ENCODE results near the gene USE1.
"Not testable (repeated sequence)": the region's sequence is repeated elsewhere in the genome, so short reads cannot be mapped to it uniquely, and the experiment has no call there.

Gene USE1

GRCh38 chr19:17215127-17215971, at the start of gene USE1:
Gene USE1 (plus strand): TSS chr19:17215357. CDS start chr19:17215406, 49 bp downstream.
- DNase-seq (ENCODE audit: low read depth in 2 of 2, low spot score in 1 of 2): peak; percentile 71 to 73

- DNase-seq (ENCODE audit: low read depth in 2 of 2, low spot score in 1 of 2): no peak
Observed at GRCh38 chr19:17165715-17166114, 49.4 kb upstream of the USE1 start.

GRCh38 chr19:17170538-17171297, 44.4 kb upstream of the USE1 start:
- DNase-seq (ENCODE audit: low read depth in 2 of 2, low spot score in 1 of 2): no peak

GRCh38 chr19:17171874-17172273, 43.3 kb upstream of the USE1 start:
- no peak for DNase-seq (ENCODE audit: low read depth in 2 of 2, low spot score in 1 of 2)

- DNase-seq (ENCODE audit: low read depth in 2 of 2, low spot score in 1 of 2): no peak
Observed at GRCh38 chr19:17172624-17173345, 42.4 kb upstream of the USE1 start.

GRCh38 chr19:17178291-17178690, 36.9 kb upstream of the USE1 start:
- no peak for DNase-seq (ENCODE audit: low read depth in 2 of 2, low spot score in 1 of 2)

GRCh38 chr19:17180997-17181702, 34.0 kb upstream of the USE1 start:
- DNase-seq (ENCODE audit: low read depth in 2 of 2, low spot score in 1 of 2): no peak

- DNase-seq (ENCODE audit: low read depth in 2 of 2, low spot score in 1 of 2): no peak
Observed at GRCh38 chr19:17183271-17183761, 31.8 kb upstream of the USE1 start.

GRCh38 chr19:17183858-17184321, 31.3 kb upstream of the USE1 start:
- DNase-seq (ENCODE audit: low read depth in 2 of 2, low spot score in 1 of 2): no peak

- peak; percentile 33 to 37 for DNase-seq (ENCODE audit: low read depth in 2 of 2, low spot score in 1 of 2)
Observed at GRCh38 chr19:17184371-17184841, 30.8 kb upstream of the USE1 start.

GRCh38 chr19:17185590-17185989, 29.6 kb upstream of the USE1 start:
- DNase-seq (ENCODE audit: low read depth in 2 of 2, low spot score in 1 of 2): no peak

- not testable (repeated sequence) for DNase-seq (ENCODE audit: low read depth in 2 of 2, low spot score in 1 of 2)
Observed at GRCh38 chr19:17191736-17192135, 23.4 kb upstream of the USE1 start.

GRCh38 chr19:17192751-17193150, 22.4 kb upstream of the USE1 start:
- no peak for DNase-seq (ENCODE audit: low read depth in 2 of 2, low spot score in 1 of 2)

GRCh38 chr19:17194608-17195007, 20.5 kb upstream of the USE1 start:
- no peak for DNase-seq (ENCODE audit: low read depth in 2 of 2, low spot score in 1 of 2)

- no peak for DNase-seq (ENCODE audit: low read depth in 2 of 2, low spot score in 1 of 2)
Observed at GRCh38 chr19:17195106-17195505, 20.1 kb upstream of the USE1 start.

GRCh38 chr19:17196610-17197009, 18.5 kb upstream of the USE1 start:
- DNase-seq (ENCODE audit: low read depth in 2 of 2, low spot score in 1 of 2): no peak

- no peak for DNase-seq (ENCODE audit: low read depth in 2 of 2, low spot score in 1 of 2)
Observed at GRCh38 chr19:17197666-17198065, 17.5 kb upstream of the USE1 start.

GRCh38 chr19:17200408-17201079, 14.6 kb upstream of the USE1 start:
- DNase-seq (ENCODE audit: low read depth in 2 of 2, low spot score in 1 of 2): no peak

GRCh38 chr19:17202249-17202648, 12.9 kb upstream of the USE1 start:
- DNase-seq (ENCODE audit: low read depth in 2 of 2, low spot score in 1 of 2): no peak

- DNase-seq (ENCODE audit: low read depth in 2 of 2, low spot score in 1 of 2): no peak
Observed at GRCh38 chr19:17202713-17203112, 12.4 kb upstream of the USE1 start.
